ENCODE measurements around the gene THY1.

DNA sequence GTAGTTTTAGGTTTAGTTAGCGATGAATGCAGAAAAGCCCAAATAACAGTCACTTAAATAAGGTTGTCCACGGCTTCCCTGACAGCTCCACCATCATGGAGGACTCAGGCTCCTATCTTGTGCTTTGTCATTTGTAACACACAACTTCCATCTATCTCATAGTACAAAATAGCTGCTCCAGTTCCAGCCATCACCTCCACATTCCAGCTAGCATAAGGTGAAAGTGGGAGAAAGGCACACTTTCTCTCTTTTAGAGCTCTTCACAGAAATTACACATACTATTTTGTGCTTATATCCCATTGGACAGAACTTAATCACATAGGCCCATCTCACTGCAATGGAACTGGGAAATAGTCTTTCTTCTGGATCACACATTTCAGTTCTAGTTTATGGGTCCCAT lies 8.7 kb downstream of the THY1 start:
- no peak for TF ChIP-seq CTCF (IDR thresholded peaks at IDR 0.05; ENCODE audit: low read length)
- TF ChIP-seq EZH2 (IDR thresholded peaks at IDR 0.05; ENCODE audit: borderline replicate concordance, low read length), result no peak

Measured in OCI-LY1 (cell line).